T-helper 2 cell treated with Interferon-gamma antibody and Interleukin-4, amounts not matched to agents 100 ng/mL and 5 ng/mL, for 36 hours (primary cell): ENCODE results near the gene LHFPL4. TPM values are rescaled to one million over a fixed set of nuclear protein-coding genes. Genes with fewer than 3 reads are reported as not detected.

Source experiments
- intact Hi-C: fragments of 100-400 bp; cut with micrococcal nuclease; formaldehyde crosslinking; loops from one replicate; pipeline ENCODE4 v1.15.1; 2023
- total RNA-seq: library from RNA; stranded (reverse); gene quantifications from 2 replicates; pipeline ENCODE4 v1.2.3, GENCODE V29; 2022

Gene LHFPL4
- total RNA-seq, 1 donor from 2014 or later, result not detected

- intact Hi-C loops, result no loop called here
Measured at GRCh38 chr3:9476935-9477334, 76.7 kb downstream of the LHFPL4 start.

GRCh38 chr3:9474482-9474881 is 79.1 kb downstream of the LHFPL4 start:
- intact Hi-C loops, result no loop called here

GRCh38 chr3:9473496-9474065 is 80.0 kb downstream of the LHFPL4 start:
- intact Hi-C loops, result no loop called here

GRCh38 chr3:9469986-9470385 is 83.6 kb downstream of the LHFPL4 start:
- intact Hi-C loops, result no loop called here

- intact Hi-C loops, result no loop called here
Measured at GRCh38 chr3:9468460-9468859, 85.2 kb downstream of the LHFPL4 start.

GRCh38 chr3:9467451-9467850 is 86.2 kb downstream of the LHFPL4 start:
- intact Hi-C loops, result no loop called here

GRCh38 chr3:9455596-9456131 is 98.0 kb downstream of the LHFPL4 start:
- intact Hi-C loops, result no loop called here

- intact Hi-C loops, result loop anchor here (1.0 to 2.0 kb wide), 2 partner anchors 56 to 90 kb away; partner anchors contain the start of gene THUMPD3
Measured at GRCh38 chr3:9452417-9452816, 101.2 kb downstream of the LHFPL4 start.

GRCh38 chr3:9450991-9451390 is 102.6 kb downstream of the LHFPL4 start:
- intact Hi-C loops, result no loop called here

- intact Hi-C loops, result no loop called here
Measured at GRCh38 chr3:9450126-9450525, 103.5 kb downstream of the LHFPL4 start.

- intact Hi-C loops, result no loop called here
Measured at GRCh38 chr3:9448643-9449042, 105.0 kb downstream of the LHFPL4 start.

Other genes with a start within 250 kb of the LHFPL4 start
- gene THUMPD3, start 190.8 kb downstream of the LHFPL4 start, total RNA-seq, result 49.3 and 52.2 TPM in 2 replicates
- gene SETD5, start 156.2 kb downstream of the LHFPL4 start, total RNA-seq, result 125 and 142 TPM in 2 replicates
- 45.1 and 45.5 TPM in 2 replicates for gene MTMR14, start 95.7 kb upstream of the LHFPL4 start, total RNA-seq
- gene CPNE9, start 150.0 kb upstream of the LHFPL4 start, total RNA-seq, result 0.20 and 0.36 TPM in 2 replicates
- 41.9 and 44.2 TPM in 2 replicates for gene BRPF1, start 177.9 kb upstream of the LHFPL4 start, total RNA-seq
- 40.1 and 40.7 TPM in 2 replicates for gene OGG1, start 196.1 kb upstream of the LHFPL4 start, total RNA-seq
- gene CAMK1, start 216.1 kb upstream of the LHFPL4 start, total RNA-seq, result 46.7 and 50.6 TPM in 2 replicates
- 84.3 and 85.7 TPM in 2 replicates for gene TADA3, start 238.7 kb upstream of the LHFPL4 start, total RNA-seq
- gene ARPC4, start 239.3 kb upstream of the LHFPL4 start, total RNA-seq, result 295 and 297 TPM in 2 replicates